SKM-1 treated with dmso at 0.1 percent for 144 hours (cell line): Measurements from ENCODE around the gene MBLAC2.

Source experiments
- DNase-seq: peaks from one replicate; lab custom pipeline; 2025; ENCODE audit not compliant: unreplicated experiment; lab: John Stamatoyannopoulos, UW

Gene MBLAC2

GRCh38 chr5:90474235-90475107, at the start of gene MBLAC2, which contains the start of gene POLR3G:
Gene MBLAC2 (minus strand): TSS chr5:90474771. CDS start chr5:90474292, 479 bp downstream.
Gene POLR3G (plus strand): TSS chr5:90474864. CDS start chr5:90485568, 10,704 bp downstream.
- peak; percentile 87 for DNase-seq

- no peak for DNase-seq
Observed at GRCh38 chr5:90519081-90519480, 44.5 kb upstream of the MBLAC2 start.

GRCh38 chr5:90518661-90519060, 44.1 kb upstream of the MBLAC2 start:
- DNase-seq: no peak

- DNase-seq: no peak
Observed at GRCh38 chr5:90514520-90514919, 39.9 kb upstream of the MBLAC2 start.

GRCh38 chr5:90510438-90510837, 35.9 kb upstream of the MBLAC2 start:
- no peak for DNase-seq

GRCh38 chr5:90506221-90506620, 31.6 kb upstream of the MBLAC2 start:
- DNase-seq: no peak

- DNase-seq: no peak
Observed at GRCh38 chr5:90504743-90505142, 30.2 kb upstream of the MBLAC2 start.

- no peak for DNase-seq
Observed at GRCh38 chr5:90503596-90503995, 29.0 kb upstream of the MBLAC2 start.

- DNase-seq: no peak
Observed at GRCh38 chr5:90495146-90495545, 20.6 kb upstream of the MBLAC2 start.

- no peak for DNase-seq
Observed at GRCh38 chr5:90494043-90494442, 19.5 kb upstream of the MBLAC2 start.

- no peak for DNase-seq
Observed at GRCh38 chr5:90488791-90489190, 14.2 kb upstream of the MBLAC2 start.

- DNase-seq: no peak
Observed at GRCh38 chr5:90484540-90484939, 10.0 kb upstream of the MBLAC2 start.

- DNase-seq: no peak
Observed at GRCh38 chr5:90483206-90483605, 8.6 kb upstream of the MBLAC2 start.

- no peak for DNase-seq
Observed at GRCh38 chr5:90480699-90481098, 6.1 kb upstream of the MBLAC2 start.

GRCh38 chr5:90479611-90480385, 5.2 kb upstream of the MBLAC2 start:
- no peak for DNase-seq

GRCh38 chr5:90477621-90478215, 3.1 kb upstream of the MBLAC2 start:
- no peak for DNase-seq

- no peak for DNase-seq
Observed at GRCh38 chr5:90477073-90477472, 2.5 kb upstream of the MBLAC2 start.

- no peak for DNase-seq
Observed at GRCh38 chr5:90476391-90476790, 1.8 kb upstream of the MBLAC2 start.

- no peak for DNase-seq
Observed at GRCh38 chr5:90475436-90475980, 937 bp upstream of the MBLAC2 start.

- peak; percentile 18 for DNase-seq
Observed at GRCh38 chr5:90473396-90474234, 956 bp downstream of the MBLAC2 start.
